Thoracic aorta (tissue), 2 donors: ENCODE results near the gene BICD2. TPM values are rescaled to one million over a fixed set of nuclear protein-coding genes. Genes with fewer than 3 reads are reported as not detected.

Experiments
- ATAC-seq: fragments of 150-250 bp; one replicate; pipeline ENCODE4 v1.8.0; 2017; ENCODE audit warnings: low read depth; ENCODE audit not compliant: insufficient number of reproducible peaks, low FRiP score
- DNase-seq: peaks from one replicate; pipeline ENCODE4 v3.0.0-alpha.2; 2020; ENCODE audit warnings: low spot score
- H3K27ac ChIP-seq, 2 donors: fragments of 200-600 bp; sonication (generic); 1 replicate in 1 of 2; 2 replicates in 1 of 2; pipeline ENCODE4 v1.5.1; 2016; ENCODE audit warnings: mild to moderate bottlenecking in 2 of 2, moderate library complexity in 2 of 2
- H3K27me3 ChIP-seq: fragments of 200-600 bp; sonication (generic); replicated peaks from 2 replicates; pipeline ENCODE4 v1.6.0; 2016; ENCODE audit warnings: mild to moderate bottlenecking; ENCODE audit not compliant: insufficient read depth
- H3K36me3 ChIP-seq: fragments of 200-600 bp; sonication (generic); one replicate; pipeline ENCODE4 v1.5.1; 2016
- H3K4me1 ChIP-seq, 2 donors: fragments of 200-600 bp; sonication (generic); 1 replicate in 1 of 2; 2 replicates in 1 of 2; pipeline versions ENCODE4 v1.5.1 to v1.6.0; 2016; ENCODE audit warnings: low read depth in 2 of 2, mild to moderate bottlenecking in 1 of 2; ENCODE audit not compliant: control insufficient read depth in 1 of 2
- H3K4me3 ChIP-seq: fragments of 200-600 bp; sonication (generic); 2 replicates; pipeline ENCODE4 v1.5.1; 2016; ENCODE audit warnings: mild to moderate bottlenecking
- H3K9me3 ChIP-seq: fragments of 200-600 bp; sonication (generic); 2 replicates; pipeline ENCODE4 v1.5.1; 2016
- CTCF ChIP-seq: fragments of 200-600 bp; sonication (generic); IDR thresholded peaks from one replicate; pipeline ENCODE4 v1.5.1; 2019; ENCODE audit warnings: antibody characterized with exemption
- total RNA-seq, 2 donors: library from RNA; depleted of rRNA; stranded (reverse); fragments of >200 nt; gene quantifications; one replicate each; pipeline versions ENCODE4 v1.1.0 to v1.2.3, GENCODE V29; 2016

Gene BICD2
- total RNA-seq, 2 donors from 2014 or later: 52.1 to 57.7 TPM

- ATAC-seq (no peak), DNase-seq (no peak)
- peaks cover 28 to 41% of the 10 kb centered on the region in 2 donors for H3K4me1 ChIP-seq
- TF ChIP-seq CTCF: no peak
- no peak overlapping the region for H3K4me3 ChIP-seq
- no peaks in the 10 kb centered on the region for H3K9me3 ChIP-seq
- H3K27me3 ChIP-seq: no peaks in the 10 kb centered on the region
- no peak overlapping the region for H3K27ac ChIP-seq
- no peaks in the 10 kb centered on the region for H3K36me3 ChIP-seq
These were observed 5.2 kb downstream of the BICD2 start for GRCh38 chr9:92759446-92759845.

DNA sequence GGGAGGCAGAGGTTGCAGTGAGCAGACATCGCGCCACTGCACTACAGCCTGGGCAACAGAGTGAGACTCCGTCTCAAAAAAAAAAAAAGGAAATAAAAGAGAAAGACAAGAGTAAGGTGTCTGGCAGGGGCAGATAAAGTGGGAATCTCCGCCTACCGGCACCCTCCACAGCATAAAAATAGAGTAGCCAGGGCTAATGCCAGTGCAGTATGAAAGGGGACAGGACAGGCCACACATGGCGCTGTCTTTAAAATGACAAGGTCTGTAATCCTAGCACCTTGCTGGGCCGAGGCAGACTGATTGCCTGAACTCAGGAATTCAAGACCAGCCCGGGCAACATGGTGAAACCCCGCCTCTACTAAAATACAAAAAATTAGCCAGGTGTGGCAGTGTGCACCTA lies 7.8 kb downstream of the BICD2 start:
- no peak for TF ChIP-seq CTCF
- no peaks in the 10 kb centered on the region for H3K27me3 ChIP-seq
- H3K27ac ChIP-seq: no peak overlapping the region
- DNase-seq (no peak), ATAC-seq (no peak)
- H3K36me3 ChIP-seq: no peaks in the 10 kb centered on the region
- H3K4me1 ChIP-seq: peaks cover 16 to 36% of the 10 kb centered on the region in 2 donors
- H3K9me3 ChIP-seq: no peaks in the 10 kb centered on the region
- no peak overlapping the region for H3K4me3 ChIP-seq

DNA sequence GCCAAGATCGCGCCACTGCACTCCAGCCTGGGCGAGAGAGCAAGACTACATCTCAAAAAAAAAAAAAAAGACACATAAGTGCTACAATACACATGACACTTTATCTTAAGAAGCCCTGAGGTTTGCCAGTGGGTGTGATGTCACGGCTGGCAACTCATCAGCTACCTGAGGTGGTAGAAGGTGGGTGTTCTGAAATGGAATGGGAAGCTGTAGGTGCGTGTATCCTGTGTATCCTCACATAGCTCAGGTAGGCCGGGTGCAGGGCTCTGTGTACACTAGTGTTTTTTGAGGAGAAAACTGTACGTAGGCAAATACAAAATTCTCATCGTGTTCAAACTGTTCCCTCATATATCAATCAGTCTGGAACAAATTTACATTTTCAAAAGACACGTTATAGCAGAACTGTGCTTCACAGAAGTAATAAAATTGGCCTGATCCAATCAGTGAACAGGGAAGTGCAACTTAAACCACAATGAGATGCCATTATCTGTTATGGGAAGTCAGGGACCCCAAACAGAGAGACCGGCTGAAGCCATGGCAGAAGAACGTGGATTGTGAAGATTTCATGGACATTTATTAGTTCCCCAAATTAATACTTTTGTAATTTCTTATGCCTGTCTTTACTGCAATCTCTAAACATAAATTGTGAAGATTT lies 10.4 kb downstream of the BICD2 start:
- no peaks in the 10 kb centered on the region for H3K36me3 ChIP-seq
- no peak for DNase-seq

GRCh38 chr9:92752812-92753404 lies 11.7 kb downstream of the BICD2 start:
- no peak overlapping the region for H3K27ac ChIP-seq
- H3K36me3 ChIP-seq: no peaks in the 10 kb centered on the region
- H3K4me3 ChIP-seq: no peak overlapping the region
- H3K4me1 ChIP-seq: peaks cover 9 to 37% of the 10 kb centered on the region in 2 donors
- no peaks in the 10 kb centered on the region for H3K27me3 ChIP-seq
- no peaks in the 10 kb centered on the region for H3K9me3 ChIP-seq
- no peak for DNase-seq
- TF ChIP-seq CTCF: no peak
- no peak for ATAC-seq

More for the DNA sequence above, 10.4 kb downstream of the BICD2 start:
- ATAC-seq: no peak
- H3K4me1 ChIP-seq: peaks cover 9 to 24% of the 10 kb centered on the region in 2 donors
- H3K27me3 ChIP-seq: no peaks in the 10 kb centered on the region
- no peak overlapping the region for H3K4me3 ChIP-seq
- H3K27ac ChIP-seq: no peak overlapping the region
- no peaks in the 10 kb centered on the region for H3K9me3 ChIP-seq
- no peak for TF ChIP-seq CTCF

GRCh38 chr9:92749934-92750315 lies 14.7 kb downstream of the BICD2 start:
- TF ChIP-seq CTCF: no peak
- Histone ChIP-seq H3K27ac (no peak overlapping the region), H3K9me3 (no peaks in the 10 kb centered on the region), H3K36me3 (no peaks in the 10 kb centered on the region), H3K4me3 (no peak overlapping the region), H3K4me1 (peaks cover 24 to 66% of the 10 kb centered on the region in 2 donors), H3K27me3 (no peaks in the 10 kb centered on the region)
- DNase-seq: no peak
- ATAC-seq: no peak
